GM19452 (cell line): Measurements from ENCODE around the gene GOLGA8K.
"Not testable (repeated sequence)": the region's sequence is repeated elsewhere in the genome, so short reads cannot be mapped to it uniquely, and the experiment has no call there.

Experiments
- ATAC-seq: cut with Tn5 transposase; IDR thresholded peaks from one replicate; pipeline ENCODE4 v1.9.1; 2021; ENCODE audit not compliant: unreplicated experiment

The GOLGA8K gene

GRCh38 chr15:32403192-32403591 is at the start of gene GOLGA8K:
Gene GOLGA8K (minus strand): TSS chr15:32403292. CDS start chr15:32403194, 98 bp downstream.
- ATAC-seq = not testable (repeated sequence)

- ATAC-seq = not testable (repeated sequence)
These were observed 37.4 kb upstream of the GOLGA8K start for GRCh38 chr15:32440445-32440977.

GRCh38 chr15:32434102-32434963 is 31.2 kb upstream of the GOLGA8K start:
- not testable (repeated sequence) for ATAC-seq

- not testable (repeated sequence) for ATAC-seq
These were observed 24.5 kb upstream of the GOLGA8K start for GRCh38 chr15:32427635-32428034.

GRCh38 chr15:32426511-32426910 is 23.4 kb upstream of the GOLGA8K start:
- not testable (repeated sequence) for ATAC-seq

DNA sequence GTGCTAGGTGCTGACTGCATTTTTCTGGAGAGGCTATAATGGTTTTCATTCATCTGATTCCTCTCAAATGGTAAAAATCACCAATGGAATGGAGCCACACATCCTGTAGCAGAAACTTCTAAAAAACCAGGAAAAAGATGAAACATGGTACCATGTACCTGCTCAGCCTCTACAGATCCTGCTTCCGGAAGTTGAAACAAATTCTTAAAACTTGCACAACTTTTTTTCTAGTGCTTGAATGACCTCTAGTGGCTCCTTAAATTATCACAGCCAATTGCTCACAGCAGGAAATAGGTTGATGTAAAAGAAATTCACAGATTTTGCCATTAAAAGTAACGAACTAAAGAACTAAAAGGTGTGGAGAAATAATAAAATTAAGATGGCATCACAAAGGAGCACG is 4.8 kb upstream of the GOLGA8K start:
- not testable (repeated sequence) for ATAC-seq

DNA sequence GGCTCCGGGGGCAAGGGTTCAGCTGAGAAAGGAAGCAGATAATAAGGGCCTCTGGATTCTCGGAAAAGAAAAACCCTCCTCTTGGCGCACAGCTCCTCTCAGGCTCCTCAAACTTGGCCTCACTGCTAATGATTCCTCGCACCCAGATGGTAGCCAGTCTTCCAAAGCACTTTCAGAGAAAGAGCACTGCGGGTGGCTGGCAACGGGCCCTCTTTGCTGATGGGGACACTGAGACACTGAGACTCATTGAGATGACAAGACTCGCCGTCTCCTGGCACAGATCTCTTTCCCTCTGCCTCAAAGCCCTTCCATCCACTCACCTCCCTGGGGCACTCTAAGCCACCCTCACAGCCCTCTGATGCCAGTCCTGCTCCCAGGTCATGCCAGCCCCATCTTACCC is 6.6 kb downstream of the GOLGA8K start:
- ATAC-seq = not testable (repeated sequence)

- not testable (repeated sequence) for ATAC-seq
These were observed 8.3 kb downstream of the GOLGA8K start for GRCh38 chr15:32394745-32395144.

DNA sequence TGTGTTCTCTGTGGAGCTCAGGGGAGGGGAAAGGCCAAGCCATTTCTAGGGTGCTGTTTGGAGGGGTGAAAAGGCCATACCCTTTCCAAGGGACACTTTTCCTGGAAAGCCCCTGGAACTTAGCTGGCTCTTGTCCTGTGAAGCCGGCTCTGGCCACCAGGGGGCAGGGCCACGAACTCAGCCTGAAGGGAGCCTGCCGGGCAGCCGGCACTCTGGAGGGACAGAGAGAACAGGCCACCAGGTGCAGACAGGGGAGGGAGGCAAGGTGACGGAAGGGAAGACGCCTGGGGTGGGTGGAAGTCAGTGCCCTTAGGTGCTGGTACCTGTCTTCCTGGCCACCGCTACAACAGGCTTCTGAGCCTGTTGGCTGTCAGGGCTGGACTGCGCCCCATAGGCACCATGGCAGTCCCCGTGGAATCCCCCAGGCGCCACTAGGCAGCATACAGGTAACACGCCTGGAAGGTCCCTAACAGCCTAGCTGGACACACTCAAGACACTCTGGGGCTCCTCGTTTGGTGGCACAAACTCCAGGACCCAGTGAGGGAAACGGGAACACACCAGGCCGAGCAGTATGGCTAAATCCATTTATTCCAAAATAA is 14.9 kb downstream of the GOLGA8K start:
- not testable (repeated sequence) for ATAC-seq

DNA sequence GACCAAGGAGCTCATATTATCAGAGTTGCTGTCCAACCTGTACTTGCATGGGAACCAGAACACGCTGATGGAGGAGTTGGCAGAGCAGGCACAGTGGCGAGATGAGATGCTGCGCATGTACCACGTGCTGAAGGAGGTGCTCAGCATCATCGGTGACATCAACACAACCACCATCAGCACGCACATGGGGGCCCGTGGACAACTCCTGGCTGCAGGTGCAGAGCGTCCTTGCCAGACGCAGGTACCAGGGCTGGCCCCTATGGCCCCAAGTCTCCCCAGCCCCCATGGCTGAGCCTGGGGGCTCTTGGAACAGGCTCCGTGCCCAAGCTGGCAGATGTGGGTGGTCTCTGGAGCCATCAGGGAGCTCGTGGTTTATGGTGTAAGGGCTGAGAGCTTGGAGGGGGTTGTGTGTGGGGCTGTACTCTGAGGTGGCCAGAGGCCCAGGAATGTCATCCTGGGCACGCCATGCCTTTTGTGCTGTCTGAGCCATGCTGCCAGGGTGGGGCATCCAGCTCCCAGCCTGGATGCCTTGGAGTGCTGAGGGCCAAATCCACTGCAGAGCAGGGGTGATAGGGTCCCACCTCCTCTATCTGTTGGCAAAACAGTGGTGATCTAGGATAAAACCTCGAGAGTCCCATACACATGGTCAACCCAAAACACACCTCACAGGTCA is 17.1 kb downstream of the GOLGA8K start:
- ATAC-seq = not testable (repeated sequence)

DNA sequence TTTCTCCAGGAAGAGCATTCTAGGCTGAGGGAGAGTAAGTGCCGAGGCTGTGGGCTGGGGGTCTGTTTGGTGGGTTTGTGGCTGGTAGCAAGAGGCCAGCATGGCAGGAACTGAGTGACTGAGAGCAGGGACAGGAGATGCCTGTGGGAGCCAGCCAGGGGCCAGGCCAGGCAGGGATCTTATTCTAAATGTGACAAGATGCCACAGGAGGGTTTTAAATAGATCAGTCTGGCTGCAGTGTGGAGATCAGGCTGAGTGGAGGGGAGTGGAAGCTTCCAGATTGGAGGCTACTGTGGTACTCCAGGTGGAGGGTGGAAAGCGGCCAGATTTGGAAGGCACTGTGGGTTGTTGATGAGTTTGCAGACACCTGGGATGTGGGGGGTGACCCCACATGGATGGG is 28.9 kb downstream of the GOLGA8K start:
- not testable (repeated sequence) for ATAC-seq

DNA sequence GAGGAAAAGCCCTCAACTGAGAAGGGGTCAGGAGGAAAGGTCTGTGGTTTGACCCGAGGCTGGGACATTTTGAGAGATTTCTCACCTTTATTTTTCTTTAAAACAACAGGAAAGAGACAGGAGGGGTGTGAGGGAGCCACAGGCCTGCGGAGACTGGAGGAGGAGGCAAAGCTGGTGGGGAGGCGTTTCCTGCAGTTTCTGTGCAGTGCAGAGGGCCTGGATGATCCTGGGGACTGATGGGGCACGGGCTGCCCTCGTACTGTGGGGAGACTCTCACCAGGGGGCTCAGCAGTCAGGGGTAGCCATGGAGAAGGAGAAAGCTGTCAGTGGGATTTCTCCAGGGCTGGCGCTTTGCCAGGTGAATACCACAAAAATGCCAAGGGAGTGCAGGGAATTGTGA is 29.4 kb downstream of the GOLGA8K start:
- ATAC-seq = not testable (repeated sequence)

DNA sequence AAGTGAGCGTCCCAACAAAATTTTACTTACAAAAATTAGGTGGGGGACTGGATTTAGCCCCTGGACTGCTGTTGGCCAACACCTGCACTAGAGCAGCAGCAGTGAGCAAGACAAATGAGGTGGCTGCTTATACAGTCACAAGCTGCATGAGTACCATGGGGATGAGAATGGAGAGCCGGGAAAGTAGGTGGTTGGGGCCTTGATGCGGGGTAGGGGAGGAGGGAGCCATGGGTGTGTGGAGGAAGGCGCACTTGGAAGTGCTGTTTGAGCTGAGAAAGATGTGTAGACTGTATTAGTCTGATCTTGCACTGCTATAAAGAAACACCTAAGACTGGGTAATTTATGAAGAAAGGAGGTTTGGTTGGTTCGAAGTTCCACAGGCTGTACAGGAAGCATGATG is 31.0 kb downstream of the GOLGA8K start:
- ATAC-seq = not testable (repeated sequence)

GRCh38 chr15:32370526-32370925 is 32.6 kb downstream of the GOLGA8K start:
- not testable (repeated sequence) for ATAC-seq

GRCh38 chr15:32370064-32370463 is 33.0 kb downstream of the GOLGA8K start:
- ATAC-seq = not testable (repeated sequence)

DNA sequence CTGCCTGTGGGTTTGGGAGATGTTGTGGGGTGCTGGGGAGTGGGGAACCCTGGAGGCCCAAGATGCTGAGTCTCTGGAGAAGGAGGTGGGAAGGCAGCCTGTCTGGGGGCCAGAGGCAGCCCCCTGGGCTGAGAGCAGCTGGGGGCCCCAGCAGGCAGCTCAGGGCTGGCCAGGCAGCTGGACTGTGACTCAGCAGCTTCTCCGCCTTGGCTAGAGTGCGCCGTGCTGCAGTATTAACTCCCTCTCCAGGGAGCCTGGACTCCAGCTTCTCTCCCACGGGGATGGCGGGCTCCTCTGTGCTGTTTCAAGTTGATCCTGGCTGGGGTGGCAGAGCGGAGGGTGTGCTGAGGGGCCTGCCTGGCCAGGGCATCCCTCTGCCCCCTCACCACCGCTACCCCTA is 36.6 kb downstream of the GOLGA8K start:
- ATAC-seq = not testable (repeated sequence)

- ATAC-seq = not testable (repeated sequence)
These were observed 37.1 kb downstream of the GOLGA8K start for GRCh38 chr15:32365955-32366354.

- ATAC-seq = not testable (repeated sequence)
These were observed 38.1 kb downstream of the GOLGA8K start for GRCh38 chr15:32364944-32365343.

GRCh38 chr15:32363449-32363848 is 39.6 kb downstream of the GOLGA8K start:
- not testable (repeated sequence) for ATAC-seq

GRCh38 chr15:32361662-32362061 is 41.4 kb downstream of the GOLGA8K start:
- ATAC-seq = not testable (repeated sequence)

DNA sequence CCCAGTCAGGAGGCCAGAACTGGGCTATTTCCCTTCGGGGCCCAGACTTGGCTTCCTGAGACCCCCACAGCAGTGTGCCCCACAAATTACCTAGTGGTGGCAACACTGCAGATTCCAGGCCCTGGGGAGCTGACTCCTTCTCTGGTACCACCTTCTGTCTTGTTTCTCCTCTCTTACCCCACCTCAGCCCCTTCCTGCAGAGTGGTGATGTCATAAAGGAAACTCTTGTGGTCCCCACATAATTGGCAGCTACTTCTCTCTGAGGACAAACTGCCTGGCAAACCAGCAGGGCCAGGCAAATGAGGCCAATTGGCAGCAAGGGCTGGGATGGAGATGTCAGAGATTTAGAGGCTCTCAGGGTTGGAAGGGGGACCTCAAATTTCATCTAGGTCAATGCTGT is 44.6 kb downstream of the GOLGA8K start:
- ATAC-seq = not testable (repeated sequence)
